Transverse colon (tissue), 4 donors: ENCODE results near the gene DDX28. TPM values are rescaled to one million over a fixed set of nuclear protein-coding genes. Genes with fewer than 3 reads are reported as not detected.
A peak's percentile ranks its signal among the peaks of the same experiment; 100 is the strongest.

ENCODE experiments used
- DNase-seq: peaks from one replicate; pipeline ENCODE4 v3.0.0-alpha.2; 2019
- H3K27ac ChIP-seq, 4 donors: fragments of 200-600 bp; sonication (generic); 2 replicates each; pipeline ENCODE4 v1.5.1; 2016 to 2018; ENCODE audit warnings: inconsistent platforms in 4 of 4
- H3K27me3 ChIP-seq: fragments of 200-600 bp; sonication (generic); 2 replicates; pipeline ENCODE4 v1.5.1; 2017; ENCODE audit warnings: inconsistent platforms
- H3K36me3 ChIP-seq, 4 donors: fragments of 200-600 bp; sonication (generic); 2 replicates each; pipeline ENCODE4 v1.5.1; 2017 to 2019; ENCODE audit warnings: inconsistent platforms in 4 of 4
- H3K4me1 ChIP-seq, 4 donors: fragments of 200-600 bp; sonication (generic); 2 replicates each; pipeline ENCODE4 v1.5.1; 2017 to 2020; ENCODE audit warnings: inconsistent platforms in 4 of 4
- H3K4me3 ChIP-seq, 4 donors: fragments of 200-600 bp; sonication (generic); 1 replicate in 1 of 4; 2 replicates in 3 of 4; pipeline versions ENCODE4 v1.5.1 to v1.6.1; 2017 to 2019; ENCODE audit warnings: inconsistent platforms in 4 of 4
- H3K9me3 ChIP-seq, 2 donors: fragments of 200-600 bp; sonication (generic); 2 replicates each; pipeline ENCODE4 v1.5.1; 2017 to 2019; ENCODE audit warnings: inconsistent platforms in 2 of 2
- EP300 ChIP-seq: sonication (generic); formaldehyde crosslinking; IDR thresholded peaks from one replicate; pipeline ENCODE4 v1.6.1; 2017; ENCODE audit warnings: antibody characterized with exemption, low read depth
- POLR2A ChIP-seq: fragments of 450-650 bp; IDR thresholded peaks from one replicate; pipeline ENCODE4 v1.6.1; 2016; ENCODE audit warnings: antibody characterized with exemption, mild to moderate bottlenecking, moderate library complexity
- POLR2AphosphoS5 ChIP-seq, 3 donors: sonication (generic); formaldehyde crosslinking; IDR thresholded peaks; one replicate each; pipeline ENCODE4 v1.6.1; 2016; ENCODE audit warnings: antibody characterized with exemption in 3 of 3
- WGBS, 2 donors: methylation state at CpG; one replicate each; pipeline ENCODE4 v1.1.5; 2018; ENCODE audit warnings: low coverage in 1 of 2; 5-methylcytosine and 5-hydroxymethylcytosine counted together
- in situ Hi-C, 4 donors: fragments of 200-750 bp; cut with MboI; loops; one replicate each; pipeline versions ENCODE4 v1.15.0 to v1.15.1; 2017; ENCODE audit warnings: low sequenced_read_pairs in 3 of 4, low pct_ligation_motif_present in 1 of 4, low pct_unique_long_range_greater_than_20kb in 1 of 4
- intact Hi-C: fragments of 100-400 bp; cut with DNase I; formaldehyde crosslinking; loops from one replicate; pipeline ENCODE4 v1.15.1; 2023; ENCODE audit warnings: low total_unique reads
- total RNA-seq, 4 donors: library from RNA; depleted of rRNA; stranded (reverse); fragments of >200 nt; gene quantifications; one replicate each; pipeline ENCODE4 v1.1.0, GENCODE V29; 2016
- TF ChIP-seq, protein P1 (sequence below), 5 experiments: fragments of 200-600 bp in 3 of 5; fragments of 450-650 bp in 2 of 5; sonication (generic) in 3 of 5; IDR thresholded peaks; 1 replicate in 2 of 5; 2 replicates in 3 of 5; pipeline ENCODE4 v1.5.1; 2016 to 2017; ENCODE audit warnings: antibody characterized with exemption in 5 of 5, inconsistent platforms in 3 of 5, mild to moderate bottlenecking in 2 of 5, moderate library complexity in 1 of 5

The DDX28 gene
- total RNA-seq, 4 donors from 2014 or later: 4.8 to 13.1 (median 6.2) TPM

DNA sequence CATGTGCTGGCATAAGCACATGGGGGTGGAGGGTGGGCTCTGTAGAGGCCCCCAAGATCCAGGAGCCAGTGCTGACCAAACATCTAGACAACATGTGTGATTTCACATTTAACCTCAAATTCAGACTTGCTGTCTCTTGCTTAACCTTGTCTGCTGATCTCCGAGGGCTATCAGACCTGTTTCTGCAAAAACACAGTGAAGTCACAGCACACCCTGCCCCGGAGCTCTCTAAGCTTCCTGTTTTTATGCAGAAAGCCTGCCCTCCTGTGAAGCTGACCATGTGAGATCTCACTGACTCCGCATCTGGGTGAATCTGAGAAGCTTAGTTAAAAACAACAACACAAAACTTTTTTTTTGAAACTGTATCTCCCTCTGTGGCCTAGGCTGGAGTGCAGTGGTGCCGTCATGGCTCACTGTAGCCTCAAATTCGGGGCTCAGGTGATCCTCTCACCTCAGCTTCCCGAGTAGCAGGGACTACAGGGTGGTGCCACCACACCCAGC lies 17.2 kb downstream of the DDX28 start:
- intact Hi-C loops: no loop called here
- no peaks in the 10 kb centered on the region for H3K27me3 ChIP-seq
- in situ Hi-C loops: no loop called here
- peak overlapping the region; percentile 38 to 68 (median 56) for H3K27ac ChIP-seq
- no peak for TF ChIP-seq POLR2A
- TF ChIP-seq POLR2AphosphoS5 (IDR thresholded peaks at IDR 0.05): no peak
- no peak for TF ChIP-seq EP300
- TF ChIP-seq, protein P1, sequence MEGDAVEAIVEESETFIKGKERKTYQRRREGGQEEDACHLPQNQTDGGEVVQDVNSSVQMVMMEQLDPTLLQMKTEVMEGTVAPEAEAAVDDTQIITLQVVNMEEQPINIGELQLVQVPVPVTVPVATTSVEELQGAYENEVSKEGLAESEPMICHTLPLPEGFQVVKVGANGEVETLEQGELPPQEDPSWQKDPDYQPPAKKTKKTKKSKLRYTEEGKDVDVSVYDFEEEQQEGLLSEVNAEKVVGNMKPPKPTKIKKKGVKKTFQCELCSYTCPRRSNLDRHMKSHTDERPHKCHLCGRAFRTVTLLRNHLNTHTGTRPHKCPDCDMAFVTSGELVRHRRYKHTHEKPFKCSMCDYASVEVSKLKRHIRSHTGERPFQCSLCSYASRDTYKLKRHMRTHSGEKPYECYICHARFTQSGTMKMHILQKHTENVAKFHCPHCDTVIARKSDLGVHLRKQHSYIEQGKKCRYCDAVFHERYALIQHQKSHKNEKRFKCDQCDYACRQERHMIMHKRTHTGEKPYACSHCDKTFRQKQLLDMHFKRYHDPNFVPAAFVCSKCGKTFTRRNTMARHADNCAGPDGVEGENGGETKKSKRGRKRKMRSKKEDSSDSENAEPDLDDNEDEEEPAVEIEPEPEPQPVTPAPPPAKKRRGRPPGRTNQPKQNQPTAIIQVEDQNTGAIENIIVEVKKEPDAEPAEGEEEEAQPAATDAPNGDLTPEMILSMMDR (IDR thresholded peaks at IDR 0.05): no peak
- no peaks in the 10 kb centered on the region for H3K9me3 ChIP-seq
- H3K4me1 ChIP-seq: peaks cover 0 to 6% (median 0%) of the 10 kb centered on the region in 4 donors
- H3K36me3 ChIP-seq: no peaks in the 10 kb centered on the region
- peak; percentile 47 for DNase-seq
- no peak overlapping the region for H3K4me3 ChIP-seq
- WGBS, 2 donors: 40 to 42% methylated on average over 1 to 6 of the region's 6 CpGs

DNA sequence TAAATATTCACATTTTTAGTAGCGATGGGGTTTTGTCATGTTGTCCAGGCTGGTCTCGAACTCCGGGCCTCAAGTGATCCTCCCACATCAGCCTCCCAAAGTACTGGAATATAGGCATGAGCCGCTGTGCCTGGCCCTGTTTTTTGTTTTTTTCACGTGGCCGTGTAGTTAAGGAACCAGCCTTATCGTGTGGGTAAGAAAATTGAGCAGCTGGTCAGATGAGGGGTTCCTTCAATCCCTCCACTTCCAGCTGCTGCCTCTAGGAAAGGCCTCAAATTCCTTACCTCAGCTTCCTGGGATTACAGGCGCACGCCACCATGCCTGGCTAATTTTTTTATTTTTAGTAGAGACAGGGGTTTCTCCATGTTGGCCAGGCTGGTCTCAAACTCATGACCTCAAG lies 17.8 kb downstream of the DDX28 start:
- peak overlapping the region; percentile 38 to 68 (median 56) for H3K27ac ChIP-seq
- peaks cover 0 to 12% (median 0%) of the 10 kb centered on the region in 4 donors for H3K4me1 ChIP-seq
- intact Hi-C loops: no loop called here
- TF ChIP-seq, protein P1 (IDR thresholded peaks at IDR 0.05): no peak
- TF ChIP-seq EP300 (no peak), POLR2AphosphoS5 (IDR thresholded peaks at IDR 0.05) (no peak), POLR2A (no peak)
- no peaks in the 10 kb centered on the region for H3K9me3 ChIP-seq
- no peaks in the 10 kb centered on the region for H3K36me3 ChIP-seq
- DNase-seq: no peak
- WGBS, 2 donors: 80 to 90% methylated on average over 3 to 9 of the region's 9 CpGs
- in situ Hi-C loops: no loop called here
- H3K4me3 ChIP-seq: no peak overlapping the region
- no peaks in the 10 kb centered on the region for H3K27me3 ChIP-seq

DNA sequence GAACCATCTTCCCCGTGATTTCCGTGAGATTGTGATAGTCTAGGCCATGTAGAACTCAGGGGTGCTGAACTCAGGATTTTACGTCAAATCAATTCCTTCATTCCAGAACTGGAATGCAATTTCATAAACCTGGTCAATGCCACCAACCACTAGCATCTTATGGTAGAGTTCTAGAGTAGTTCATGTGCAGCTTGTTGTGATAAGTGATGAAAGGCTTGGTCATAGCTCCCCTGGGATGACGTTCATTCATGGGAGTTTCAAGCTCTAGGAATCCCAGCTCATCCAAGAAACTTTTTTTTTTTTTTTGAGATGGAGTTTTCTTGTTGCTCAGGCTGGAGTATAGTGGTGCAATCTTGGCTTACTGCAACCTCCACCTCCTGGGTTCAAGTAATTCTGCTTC lies 20.0 kb downstream of the DDX28 start:
- no peak overlapping the region for H3K27ac ChIP-seq
- intact Hi-C loops: no loop called here
- H3K27me3 ChIP-seq: no peaks in the 10 kb centered on the region
- H3K4me3 ChIP-seq: no peak overlapping the region
- H3K4me1 ChIP-seq: peaks cover 0 to 16% (median 0%) of the 10 kb centered on the region in 4 donors
- in situ Hi-C loops: no loop called here
- DNase-seq: no peak
- TF ChIP-seq POLR2AphosphoS5 (IDR thresholded peaks at IDR 0.05) (no peak), POLR2A (no peak), EP300 (no peak)
- TF ChIP-seq, protein P1 (IDR thresholded peaks at IDR 0.05): no peak
- 87 to 88% methylated on average over 4 of the region's 4 CpGs for WGBS, 2 donors
- no peaks in the 10 kb centered on the region for H3K36me3 ChIP-seq
- H3K9me3 ChIP-seq: no peaks in the 10 kb centered on the region

GRCh38 chr16:68000450-68000849 lies 22.6 kb downstream of the DDX28 start:
- H3K4me1 ChIP-seq: peaks cover 0 to 15% (median 0%) of the 10 kb centered on the region in 4 donors
- H3K4me3 ChIP-seq: no peak overlapping the region
- WGBS, 2 donors: 0 to 46% methylated on average over 1 to 3 of the region's 3 CpGs
- H3K36me3 ChIP-seq: no peaks in the 10 kb centered on the region
- peak overlapping the region; percentile 61 to 69 (median 66) for H3K27ac ChIP-seq
- no peak for DNase-seq
- no peaks in the 10 kb centered on the region for H3K9me3 ChIP-seq
- H3K27me3 ChIP-seq: no peaks in the 10 kb centered on the region
- TF ChIP-seq, protein P1 (IDR thresholded peaks at IDR 0.05): no peak
- TF ChIP-seq EP300 (no peak), POLR2A (no peak), POLR2AphosphoS5 (IDR thresholded peaks at IDR 0.05) (no peak)
- intact Hi-C loops (no loop called here), in situ Hi-C loops (no loop called here)
